Activated CD8-positive, alpha-beta memory T cell treated with anti-CD3 and anti-CD28 coated beads for 4 hours (primary cell): Measurements from ENCODE around the gene CDH16.
A peak's percentile ranks its signal among the peaks of the same experiment; 100 is the strongest.
"Not testable (repeated sequence)": the region's sequence is repeated elsewhere in the genome, so short reads cannot be mapped to it uniquely, and the experiment has no call there.

Experiments
- DNase-seq, 2 donors: peaks; one replicate each; pipeline ENCODE4 v3.0.0-alpha.2; 2020; ENCODE audit warnings: low read depth in 2 of 2

Gene CDH16

GRCh38 chr16:66918803-66919568, at the start of gene CDH16:
Gene CDH16 (minus strand): TSS chr16:66918885. CDS start chr16:66918065, 820 bp downstream.
- no peak for DNase-seq

- no peak for DNase-seq
These were observed 45.4 kb upstream of the CDH16 start for GRCh38 chr16:66964049-66964448.

- no peak for DNase-seq
These were observed 43.2 kb upstream of the CDH16 start for GRCh38 chr16:66961914-66962313.

GRCh38 chr16:66961065-66961744, 42.5 kb upstream of the CDH16 start, which contains the start of gene CES3:
Gene CES3 (plus strand): TSS chr16:66961266. CDS start chr16:66961308, 42 bp downstream.
- no peak for DNase-seq

GRCh38 chr16:66960270-66960669, 41.6 kb upstream of the CDH16 start:
- DNase-seq, result no peak

GRCh38 chr16:66959704-66960161, 41.0 kb upstream of the CDH16 start:
- no peak for DNase-seq

GRCh38 chr16:66958857-66959703, 40.4 kb upstream of the CDH16 start:
- no peak for DNase-seq

GRCh38 chr16:66956154-66956457, 37.4 kb upstream of the CDH16 start:
- not testable (repeated sequence) for DNase-seq

GRCh38 chr16:66955363-66956153, 36.9 kb upstream of the CDH16 start:
- not testable (repeated sequence) for DNase-seq

GRCh38 chr16:66954097-66954659, 35.5 kb upstream of the CDH16 start:
- peak; percentile 38 to 47 for DNase-seq

- no peak for DNase-seq
These were observed 34.9 kb upstream of the CDH16 start for GRCh38 chr16:66953462-66954096.

GRCh38 chr16:66952430-66953110, 33.9 kb upstream of the CDH16 start:
- DNase-seq, result no peak

- no peak for DNase-seq
These were observed 32.5 kb upstream of the CDH16 start for GRCh38 chr16:66950971-66951790.

GRCh38 chr16:66950437-66950836, 31.8 kb upstream of the CDH16 start:
- DNase-seq, result no peak

- DNase-seq, result no peak
These were observed 30.8 kb upstream of the CDH16 start for GRCh38 chr16:66949472-66949871.

- no peak for DNase-seq
These were observed 30.1 kb upstream of the CDH16 start for GRCh38 chr16:66948837-66949225.

GRCh38 chr16:66948134-66948836, 29.6 kb upstream of the CDH16 start:
- DNase-seq, result no peak

- DNase-seq, result peak; percentile 65 to 69
These were observed 28.8 kb upstream of the CDH16 start for GRCh38 chr16:66947302-66948065.
